Dedifferentiated amniotic fluid mesenchymal stem cell (primary cell): ENCODE results near the gene DPP6.

Source experiments
- DNase-seq: peaks from one replicate; pipeline ENCODE4 v3.0.0-alpha.2; 2016; ENCODE audit errors: extremely low spot score

The DPP6 gene

GRCh38 chr7:154767821-154768415 lies 715.7 kb downstream of the DPP6 start:
- DNase-seq, result no peak

GRCh38 chr7:154769001-154769400 lies 716.8 kb downstream of the DPP6 start:
- DNase-seq, result no peak

- DNase-seq, result no peak
These were observed 717.3 kb downstream of the DPP6 start for GRCh38 chr7:154769527-154769926.

- no peak for DNase-seq
These were observed 718.2 kb downstream of the DPP6 start for GRCh38 chr7:154770361-154770760.

GRCh38 chr7:154770962-154771361 lies 718.8 kb downstream of the DPP6 start:
- DNase-seq, result no peak

- no peak for DNase-seq
These were observed 722.2 kb downstream of the DPP6 start for GRCh38 chr7:154774303-154774969.

- no peak for DNase-seq
These were observed 723.5 kb downstream of the DPP6 start for GRCh38 chr7:154775681-154776080.

GRCh38 chr7:154776350-154776749 lies 724.2 kb downstream of the DPP6 start:
- DNase-seq, result no peak

- no peak for DNase-seq
These were observed 724.8 kb downstream of the DPP6 start for GRCh38 chr7:154777023-154777422.

- no peak for DNase-seq
These were observed 725.3 kb downstream of the DPP6 start for GRCh38 chr7:154777489-154777888.

- DNase-seq, result no peak
These were observed 725.7 kb downstream of the DPP6 start for GRCh38 chr7:154777908-154778307.

GRCh38 chr7:154781369-154782303 lies 729.4 kb downstream of the DPP6 start:
- DNase-seq, result no peak

GRCh38 chr7:154783281-154783909 lies 731.2 kb downstream of the DPP6 start:
- no peak for DNase-seq

GRCh38 chr7:154785898-154786297 lies 733.7 kb downstream of the DPP6 start:
- no peak for DNase-seq

GRCh38 chr7:154789404-154789803 lies 737.2 kb downstream of the DPP6 start:
- DNase-seq, result no peak

GRCh38 chr7:154791611-154792010 lies 739.4 kb downstream of the DPP6 start:
- no peak for DNase-seq

GRCh38 chr7:154792436-154793055 lies 740.3 kb downstream of the DPP6 start:
- no peak for DNase-seq

GRCh38 chr7:154794147-154794780 lies 742.1 kb downstream of the DPP6 start:
- no peak for DNase-seq

GRCh38 chr7:154795014-154795413 lies 742.8 kb downstream of the DPP6 start:
- DNase-seq, result no peak

GRCh38 chr7:154795437-154795836 lies 743.2 kb downstream of the DPP6 start:
- no peak for DNase-seq

- no peak for DNase-seq
These were observed 752.3 kb downstream of the DPP6 start for GRCh38 chr7:154804449-154804848.
